NCI-H187 treated with DMSO at 0.1 percent for 48 hours (cell line): ENCODE results near the gene GNG13.
"Not testable (repeated sequence)": the region's sequence is repeated elsewhere in the genome, so short reads cannot be mapped to it uniquely, and the experiment has no call there.

Experiments used
- DNase-seq: peaks from one replicate; lab custom pipeline; 2025; lab: John Stamatoyannopoulos, UW

Gene GNG13

GRCh38 chr16:831571-832413 is 31.3 kb upstream of the GNG13 start:
- DNase-seq, result no peak

DNA sequence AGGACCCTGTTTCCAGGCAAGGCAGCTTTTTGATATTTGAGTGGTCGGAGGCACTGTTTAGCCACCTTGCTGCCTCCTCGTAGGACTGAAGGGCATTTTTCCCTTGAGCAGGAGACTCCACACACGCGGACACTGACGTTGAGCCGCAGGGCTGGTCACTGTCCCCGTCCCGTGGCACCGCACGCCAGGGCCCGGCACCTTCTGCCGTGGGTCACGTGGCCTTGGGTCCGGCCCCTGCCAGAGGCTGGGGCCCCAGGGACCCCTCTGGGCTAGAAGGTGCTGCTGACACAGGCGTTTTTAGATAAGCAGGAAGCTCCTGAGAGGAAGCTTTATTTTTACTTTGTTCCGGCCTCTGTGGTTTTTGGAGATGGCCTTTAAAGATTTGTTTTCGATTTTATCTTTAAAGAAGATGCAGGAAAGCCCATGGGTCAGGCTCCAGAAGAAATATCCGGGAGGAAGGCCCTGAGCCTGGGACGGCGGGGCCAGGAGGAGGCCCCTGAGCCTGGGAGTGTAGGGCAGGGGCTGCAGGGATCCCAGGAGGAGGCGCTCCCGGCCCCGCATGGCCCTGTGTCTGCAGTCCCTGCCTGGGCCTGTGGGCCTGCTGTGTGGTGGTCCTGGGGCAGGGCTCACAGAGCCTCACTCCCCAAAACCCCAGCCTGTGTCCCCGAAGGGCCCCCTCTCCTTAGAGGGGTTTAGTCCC is 30.5 kb upstream of the GNG13 start:
- no peak for DNase-seq

GRCh38 chr16:830107-830870 is 29.8 kb upstream of the GNG13 start:
- no peak for DNase-seq

GRCh38 chr16:828891-829290 is 28.4 kb upstream of the GNG13 start:
- no peak for DNase-seq

DNA sequence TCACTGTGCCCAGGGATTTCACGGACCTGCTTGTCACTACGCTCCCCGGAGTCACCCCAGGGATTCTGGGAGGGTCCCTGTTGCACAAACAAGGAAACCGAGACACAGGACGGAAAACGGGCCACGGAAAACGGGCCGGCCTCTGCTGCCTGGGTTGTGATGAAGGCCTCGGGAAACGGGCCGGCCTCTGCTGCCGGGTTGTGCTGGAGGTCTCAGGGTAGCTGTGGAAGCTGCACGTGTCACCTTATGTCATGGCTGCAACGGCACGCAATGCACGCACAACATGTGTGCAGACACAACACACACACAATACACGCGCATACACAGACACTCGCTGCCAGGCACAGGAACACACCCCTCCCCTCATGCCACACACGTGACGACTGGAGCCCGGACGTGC is 27.0 kb upstream of the GNG13 start:
- no peak for DNase-seq

- no peak for DNase-seq
Observed at GRCh38 chr16:825341-826061, 25.0 kb upstream of the GNG13 start.

DNA sequence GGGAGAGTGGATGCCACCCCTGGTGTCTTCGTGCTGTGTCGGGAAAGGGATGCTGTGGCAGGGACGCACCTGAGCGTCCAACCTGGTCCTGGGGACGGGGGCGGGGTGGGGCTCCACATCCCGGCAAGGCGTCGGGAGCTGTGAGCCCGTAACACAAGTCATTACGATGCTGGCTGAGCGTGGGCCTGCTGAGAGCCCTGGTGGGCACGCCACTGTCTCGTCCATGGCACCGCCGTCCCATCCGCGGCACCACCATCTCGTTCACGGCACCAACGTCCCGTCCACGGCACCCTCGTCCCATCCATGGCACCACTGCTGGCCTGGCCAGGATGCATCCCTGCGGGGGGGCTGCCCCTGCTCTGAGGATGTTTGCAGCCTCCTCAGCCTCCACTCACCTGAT is 24.1 kb upstream of the GNG13 start:
- no peak for DNase-seq

DNA sequence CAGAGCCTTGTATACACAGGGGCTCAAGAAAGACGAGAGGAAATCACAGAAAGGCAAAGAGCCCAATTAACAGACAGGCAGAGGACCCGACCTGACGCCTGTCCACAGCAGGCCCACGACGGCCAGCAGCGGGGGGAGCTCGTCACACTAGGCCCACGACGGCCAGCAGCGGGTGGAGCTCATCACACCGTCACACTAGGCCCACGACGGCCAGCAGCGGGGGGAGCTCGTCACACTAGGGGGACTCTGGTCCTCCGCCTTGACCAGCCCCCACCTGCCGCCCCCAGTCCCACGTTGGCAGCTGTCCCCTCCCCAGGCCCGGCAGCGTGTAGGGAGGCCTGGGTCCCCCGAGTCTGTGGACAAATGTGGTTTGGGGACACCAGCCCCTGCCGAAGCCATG is 23.7 kb upstream of the GNG13 start:
- no peak for DNase-seq

DNA sequence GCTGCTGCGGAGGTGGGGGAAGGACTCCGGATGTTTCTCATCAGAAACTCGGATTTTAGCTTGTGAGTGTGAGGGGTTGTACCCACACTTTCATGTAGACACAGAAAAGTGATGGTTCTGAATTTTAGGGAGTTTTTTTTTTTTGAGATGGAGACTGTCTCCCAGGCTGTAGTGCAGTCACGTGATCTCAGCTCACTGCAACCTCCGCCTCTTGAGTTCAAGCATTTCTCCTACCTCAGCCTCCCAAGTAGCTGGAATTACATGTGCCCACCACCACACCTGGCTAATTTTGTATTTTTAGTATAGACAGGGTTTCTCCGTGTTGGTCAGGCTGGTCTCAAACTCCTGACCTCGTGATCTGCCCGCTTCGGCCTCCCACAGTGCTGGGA is 22.4 kb upstream of the GNG13 start:
- no peak for DNase-seq

GRCh38 chr16:822174-822908 is 21.8 kb upstream of the GNG13 start:
- DNase-seq, result no peak

- no peak for DNase-seq
Observed at GRCh38 chr16:821751-822150, 21.2 kb upstream of the GNG13 start.

- DNase-seq, result no peak
Observed at GRCh38 chr16:820748-821147, 20.2 kb upstream of the GNG13 start.

- DNase-seq, result not testable (repeated sequence)
Observed at GRCh38 chr16:820044-820408, 19.5 kb upstream of the GNG13 start.

DNA sequence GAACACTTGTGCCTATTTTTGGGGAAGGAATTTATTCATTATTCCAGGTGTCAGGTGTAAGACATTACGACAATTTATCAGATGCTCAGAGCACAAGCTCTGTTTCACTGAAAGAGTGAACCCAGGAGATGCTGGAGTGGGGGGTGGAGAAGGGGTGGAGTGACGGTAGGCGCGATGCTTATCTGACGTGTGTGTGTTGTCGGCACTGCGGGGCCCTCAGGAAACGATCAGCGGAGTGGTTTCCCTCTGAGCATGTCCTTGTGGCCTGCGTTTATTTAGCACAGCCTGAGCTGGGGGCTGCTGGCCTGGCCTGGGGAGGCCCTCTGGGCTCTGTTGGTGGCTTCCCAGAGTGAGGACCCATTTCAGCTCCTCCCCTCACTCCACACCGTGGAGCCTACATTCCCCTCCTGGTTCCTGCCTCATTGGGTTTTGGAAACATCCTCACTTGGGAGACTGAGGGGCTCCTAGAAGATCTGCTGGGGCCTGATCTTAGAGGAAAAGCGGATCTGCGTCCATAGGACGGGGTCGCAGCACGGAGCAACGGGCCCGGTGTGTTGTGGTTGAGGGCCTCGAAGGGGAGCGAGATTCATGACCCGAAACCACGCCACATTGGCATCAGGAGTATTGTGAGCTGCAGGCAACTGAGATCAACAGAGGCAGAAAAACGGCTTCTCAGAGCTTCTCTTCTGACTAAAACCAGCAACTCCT is 19.0 kb upstream of the GNG13 start:
- DNase-seq, result no peak

- DNase-seq, result no peak
Observed at GRCh38 chr16:818592-818991, 18.1 kb upstream of the GNG13 start.

GRCh38 chr16:818132-818531 is 17.6 kb upstream of the GNG13 start:
- DNase-seq, result no peak

DNA sequence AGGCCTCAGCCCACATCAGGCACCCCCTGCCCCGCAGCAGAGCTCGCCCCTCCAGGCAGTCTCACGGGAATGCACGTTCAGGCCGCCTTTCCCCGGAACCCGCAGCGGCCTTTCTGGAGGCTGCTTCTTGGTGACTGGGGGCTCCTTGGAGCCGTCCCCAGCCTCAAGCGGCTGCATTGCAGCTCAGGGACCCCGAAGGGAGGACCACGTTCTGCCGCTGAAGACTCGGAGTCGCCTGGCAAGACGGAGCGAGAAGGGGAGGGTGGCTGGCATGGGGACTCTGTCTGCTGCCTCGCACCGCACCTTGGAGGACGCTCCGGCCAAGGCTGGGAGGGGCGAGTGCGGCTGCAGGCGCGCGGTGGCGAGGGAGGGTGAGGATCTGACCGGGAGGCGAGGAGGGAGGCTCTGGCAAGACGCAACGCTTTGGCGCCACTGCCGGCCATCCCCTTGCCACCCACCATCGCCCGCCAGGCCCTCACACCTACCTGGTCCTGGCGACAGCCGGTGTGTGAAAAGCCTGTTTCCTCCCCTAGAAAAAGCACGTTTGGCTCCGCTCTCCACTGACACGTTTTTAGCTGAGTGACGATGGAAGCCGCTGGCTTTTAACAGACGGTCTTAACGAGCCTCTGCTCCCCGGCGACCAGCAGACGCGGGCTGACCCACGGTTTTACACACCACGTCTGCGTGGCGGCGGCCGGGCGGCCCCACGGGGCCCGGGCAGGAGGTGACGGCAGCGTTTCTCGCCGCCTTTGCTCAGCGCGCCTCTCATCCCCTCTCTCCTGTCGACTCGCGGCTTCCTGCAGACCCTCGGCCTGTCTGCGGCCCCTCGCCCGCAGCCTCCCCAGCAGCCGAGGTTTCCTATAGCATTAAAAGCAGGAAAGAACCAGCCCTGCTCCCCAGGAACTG is 16.7 kb upstream of the GNG13 start:
- DNase-seq, result no peak

DNA sequence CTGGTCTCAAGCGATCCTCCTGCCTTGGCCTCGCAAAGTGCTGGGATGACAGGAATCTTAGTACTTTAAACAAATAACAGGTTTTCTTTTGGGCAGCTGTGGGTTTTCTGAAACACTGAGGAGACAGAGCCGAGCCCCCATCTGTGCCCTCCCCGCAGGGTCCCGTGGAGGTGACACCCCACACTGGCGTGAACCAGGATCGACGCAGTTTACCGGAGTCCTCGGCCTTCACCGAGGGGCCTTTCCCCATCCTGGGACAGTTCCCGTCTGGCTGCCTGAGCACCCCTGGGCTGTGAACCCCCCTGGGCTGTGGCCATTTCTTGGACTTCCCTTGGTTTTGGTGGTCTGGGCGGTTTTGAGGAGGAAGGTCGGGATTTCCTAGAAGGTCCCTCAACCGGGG is 15.3 kb upstream of the GNG13 start:
- no peak for DNase-seq

DNA sequence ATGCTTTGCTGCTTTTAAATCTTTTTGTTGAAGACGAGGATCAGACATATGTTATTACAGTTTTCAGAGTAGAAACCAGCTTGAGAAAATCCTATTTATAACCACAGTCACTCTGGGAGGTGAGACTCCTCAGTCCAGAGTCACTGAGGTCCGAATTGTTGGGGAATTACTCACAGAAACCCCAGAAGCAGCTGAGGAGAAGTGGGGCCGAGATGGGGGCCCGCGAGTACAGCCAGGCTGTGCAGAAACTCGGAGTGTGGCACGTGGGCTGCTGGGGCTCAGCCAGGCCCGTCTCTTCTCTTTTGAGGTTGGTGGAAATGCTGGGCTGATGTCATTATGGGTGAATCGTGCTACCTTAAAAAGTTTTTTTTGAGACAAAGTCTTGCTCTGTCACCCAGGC is 14.4 kb upstream of the GNG13 start:
- no peak for DNase-seq

DNA sequence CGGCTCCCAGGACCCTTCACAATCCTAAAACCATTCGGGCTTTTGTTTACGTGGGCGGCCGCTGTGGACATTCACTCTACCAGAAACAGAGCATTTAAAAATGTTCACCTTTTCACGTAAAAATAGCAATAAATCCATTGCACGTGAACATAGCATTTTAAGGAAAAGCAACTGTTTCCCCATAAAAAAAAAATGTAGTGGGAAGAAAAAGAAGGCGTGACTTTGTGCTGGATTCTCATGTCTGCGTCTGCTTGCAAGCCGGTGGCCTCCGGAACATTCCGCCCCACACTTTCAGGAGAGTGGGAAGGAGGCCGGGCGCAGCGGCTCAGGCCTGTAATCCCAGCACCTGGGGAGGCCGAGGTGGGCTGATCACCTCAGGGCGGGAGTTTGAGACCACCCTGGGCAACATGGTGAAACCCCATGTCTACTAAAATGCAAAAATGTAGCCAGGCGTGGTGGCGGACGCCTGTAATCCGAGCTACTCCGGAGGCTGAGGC is 13.4 kb upstream of the GNG13 start:
- DNase-seq, result no peak
